Measurements from ENCODE around the gene DLGAP5.

DLGAP5 gene

DNA sequence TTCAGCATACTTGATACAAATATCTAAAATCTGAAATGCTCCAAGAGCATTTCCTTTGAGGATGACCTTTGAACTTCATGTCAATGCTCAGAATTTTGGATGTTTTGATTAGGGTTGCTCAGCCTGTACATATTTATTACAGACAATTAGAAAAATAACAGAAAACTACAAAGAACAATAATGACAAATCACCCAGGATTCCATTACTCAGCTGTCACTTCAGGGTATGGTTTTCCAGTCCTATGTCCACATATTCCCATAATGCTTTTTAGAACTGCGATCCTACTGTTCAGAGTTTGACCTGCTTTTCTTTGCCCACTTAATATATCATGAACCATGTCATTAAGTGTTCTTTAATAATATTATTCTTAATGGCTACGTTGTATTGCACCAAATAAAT, 11.4 kb downstream of the DLGAP5 start:
- DNase-seq = no peak

DNA sequence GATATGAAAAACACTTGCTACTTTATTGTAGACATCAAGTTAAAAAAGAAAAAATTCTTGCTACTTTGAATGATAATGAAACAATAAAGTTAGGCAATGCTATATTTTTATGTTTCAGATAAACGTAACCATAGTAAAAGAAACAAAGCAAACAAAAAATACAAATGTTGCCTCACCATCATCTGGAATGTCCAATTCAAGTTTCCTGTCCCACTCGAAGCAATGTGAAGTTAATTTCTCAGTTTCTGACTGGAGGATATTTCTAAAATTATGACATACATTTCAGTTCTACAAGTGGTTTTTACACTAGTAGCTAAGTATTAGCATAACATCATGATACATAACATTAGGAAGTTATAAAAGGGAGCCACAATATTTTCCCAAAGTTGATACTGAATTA, 20.9 kb downstream of the DLGAP5 start:
- no peak for DNase-seq

DNA sequence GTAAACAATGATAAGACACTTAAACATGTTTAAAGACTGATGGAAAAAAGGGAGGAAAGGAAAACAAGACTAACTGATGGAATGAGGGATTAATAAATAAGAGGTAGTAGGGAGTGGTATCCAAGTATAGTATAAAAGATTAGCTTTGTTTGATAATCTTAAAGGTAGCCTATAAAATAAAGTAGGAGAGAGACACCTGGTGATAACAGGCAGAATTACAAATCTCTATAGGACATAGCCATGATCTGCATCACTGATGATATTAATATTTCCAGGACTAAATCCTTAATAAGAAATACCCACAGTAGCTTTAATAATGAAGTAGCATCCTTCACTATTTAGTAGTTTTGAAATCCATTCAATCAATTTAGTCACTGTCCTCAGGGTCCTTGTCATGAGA, 30.4 kb downstream of the DLGAP5 start:
- no peak for DNase-seq

DNA sequence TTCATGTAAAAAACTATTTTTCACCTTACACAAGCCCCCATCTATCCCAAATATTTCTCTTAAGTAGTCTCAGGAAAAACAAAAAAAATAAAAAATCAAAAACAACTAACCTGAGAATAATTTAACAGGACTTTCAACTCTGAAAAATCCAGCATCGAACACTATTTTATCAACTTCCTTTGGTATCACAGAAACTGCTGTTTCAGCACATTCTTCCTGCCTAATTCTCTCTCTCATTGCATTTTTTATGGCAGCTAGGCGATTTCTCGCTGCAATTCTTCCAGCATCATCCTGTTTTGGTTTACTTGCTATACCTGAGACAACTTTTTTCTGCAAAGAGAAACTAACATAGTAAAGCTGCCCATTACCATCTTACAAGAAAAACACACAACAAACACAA, 33.0 kb downstream of the DLGAP5 start:
- DNase-seq = no peak

DNA sequence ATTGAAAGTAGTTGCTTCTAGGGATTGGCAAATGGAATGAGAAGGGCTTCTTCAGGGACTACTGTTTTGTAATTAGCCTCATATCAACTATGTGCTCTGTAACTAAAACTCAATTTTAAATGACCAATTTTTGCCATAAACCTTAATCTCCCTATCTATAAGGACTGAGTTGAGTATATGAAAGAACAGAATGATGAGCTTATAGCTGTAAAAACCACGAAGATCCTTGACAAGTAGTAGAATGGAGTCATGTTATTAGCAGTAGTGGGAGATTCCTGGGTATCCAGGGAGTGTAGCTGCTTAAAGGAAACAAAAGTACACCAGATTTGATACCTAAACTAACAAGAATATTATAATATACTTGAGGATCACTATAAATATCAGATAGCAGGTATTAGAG, 34.3 kb downstream of the DLGAP5 start:
- no peak for DNase-seq

DNA sequence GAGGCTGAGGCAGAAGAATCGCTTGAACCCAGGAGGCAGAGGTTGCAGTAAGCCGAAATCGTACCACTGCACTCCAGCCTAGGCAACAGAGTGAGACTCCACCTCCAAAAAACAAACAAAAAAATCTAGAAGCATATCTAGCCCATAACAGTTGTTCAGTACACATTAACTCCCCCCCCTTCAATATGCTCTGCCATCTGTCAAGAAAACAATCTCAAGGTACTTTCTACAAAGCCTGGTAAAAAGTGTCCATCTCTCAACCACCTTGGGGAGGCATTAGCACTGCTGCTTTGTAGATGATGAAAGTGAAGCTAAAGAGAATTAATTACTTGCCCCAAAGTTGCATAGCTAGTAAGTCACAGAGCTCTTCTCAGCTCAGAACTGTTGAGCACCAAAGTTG, 37.4 kb downstream of the DLGAP5 start:
- DNase-seq = no peak

DNA sequence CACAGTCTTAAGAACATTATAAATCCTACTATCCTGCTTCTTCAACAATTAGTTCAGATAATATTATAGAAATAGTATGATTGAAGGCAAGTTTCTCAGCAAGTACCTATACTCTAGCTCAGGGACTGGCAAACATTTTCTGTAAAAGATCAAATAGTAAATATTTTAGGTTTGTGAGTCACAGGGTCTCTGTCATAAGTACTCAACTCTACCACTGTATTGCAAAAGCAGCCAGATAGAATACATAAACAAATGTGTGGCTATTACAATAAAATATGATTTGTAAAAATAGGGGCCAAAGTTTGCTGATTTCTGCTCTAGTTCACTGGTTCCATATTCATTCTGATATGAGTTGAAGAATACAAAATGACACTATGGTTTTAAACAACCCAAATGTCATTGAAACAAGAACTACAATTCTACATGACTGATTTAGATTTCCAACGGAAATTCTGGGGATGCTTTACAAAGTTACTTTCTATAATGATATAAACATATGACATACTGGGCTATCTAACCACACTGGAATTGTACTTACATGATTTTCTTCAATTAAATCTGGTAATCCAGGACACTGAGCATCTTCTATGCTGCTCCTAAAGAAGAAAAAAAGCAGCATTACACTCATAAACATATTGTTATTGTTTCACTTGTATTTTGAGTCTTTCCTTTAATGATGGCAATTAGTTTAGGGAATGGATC, 39.2 kb downstream of the DLGAP5 start:
- no peak for DNase-seq

DNA sequence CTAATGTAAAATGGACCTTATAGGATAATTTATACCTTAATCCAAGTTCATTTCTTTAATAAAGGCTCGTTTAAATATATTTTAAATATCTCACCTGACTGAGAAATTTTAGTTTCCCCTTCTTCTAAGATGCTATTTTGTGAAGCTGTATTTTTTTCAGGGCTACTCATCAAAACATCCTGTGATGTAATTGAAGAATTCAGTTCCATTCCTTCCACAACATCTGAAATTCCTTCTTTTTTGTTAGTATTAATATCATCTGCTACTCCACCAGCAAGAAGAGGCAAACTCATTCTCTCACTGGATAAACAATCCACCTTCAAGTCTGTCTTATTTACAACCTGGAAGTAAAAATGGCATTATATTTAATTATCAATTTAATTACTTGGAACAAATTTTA, 39.8 kb downstream of the DLGAP5 start:
- no peak for DNase-seq

DNA sequence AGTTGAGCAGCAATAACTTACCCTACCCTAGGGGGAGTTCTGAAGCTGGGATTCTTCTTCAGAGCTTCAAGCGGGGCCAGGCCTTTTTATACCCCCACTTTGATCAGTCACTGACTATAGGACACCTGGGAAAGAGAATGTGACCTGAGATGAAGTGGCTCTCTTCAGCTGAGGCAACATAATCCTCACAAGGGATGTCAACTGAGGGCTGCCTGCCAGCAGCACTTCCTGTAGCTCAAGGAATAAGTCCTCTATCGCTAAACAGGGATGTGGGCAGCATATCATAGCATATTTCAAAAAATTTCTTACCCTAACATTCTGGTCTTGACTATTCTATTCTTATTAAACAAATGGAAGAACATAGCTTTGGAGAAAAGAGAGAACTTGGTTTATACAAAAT, 45.0 kb downstream of the DLGAP5 start:
- no peak for DNase-seq

DNA sequence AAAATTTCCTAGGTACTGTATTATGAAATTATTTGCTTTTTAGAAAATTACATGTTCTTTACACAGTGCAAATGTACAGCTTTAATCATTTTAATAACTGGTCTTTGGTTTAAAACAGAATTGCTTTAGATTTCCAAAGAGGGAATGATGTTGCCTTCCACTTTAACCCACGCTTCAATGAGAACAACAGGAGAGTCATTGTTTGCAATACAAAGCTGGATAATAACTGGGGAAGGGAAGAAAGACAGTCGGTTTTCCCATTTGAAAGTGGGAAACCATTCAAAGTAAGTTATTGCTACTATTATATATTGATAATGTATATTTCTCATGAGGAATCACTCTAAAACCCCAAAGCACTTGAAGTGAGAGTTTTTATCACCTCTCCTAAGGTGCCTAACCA, 48.9 kb downstream of the DLGAP5 start:
- no peak for DNase-seq

DNA sequence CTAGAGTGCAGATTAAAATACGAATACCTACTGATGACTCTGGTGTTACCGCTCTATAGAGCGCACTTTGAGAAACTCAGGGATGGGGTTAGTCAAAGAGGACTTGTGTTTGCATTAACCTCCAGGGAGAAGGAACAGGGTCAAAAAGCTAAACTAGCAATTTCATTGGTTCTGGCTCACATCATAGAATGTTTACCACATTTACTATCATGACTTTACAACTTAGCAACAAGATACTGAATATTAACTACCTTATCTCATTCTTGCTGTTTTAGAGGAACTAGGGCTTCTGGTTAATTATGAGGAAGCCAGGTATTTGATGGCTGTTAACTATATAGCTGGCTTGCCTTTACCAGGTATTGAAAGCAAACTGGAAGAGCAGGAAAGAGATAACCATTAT, 49.6 kb downstream of the DLGAP5 start:
- DNase-seq = no peak

DNA sequence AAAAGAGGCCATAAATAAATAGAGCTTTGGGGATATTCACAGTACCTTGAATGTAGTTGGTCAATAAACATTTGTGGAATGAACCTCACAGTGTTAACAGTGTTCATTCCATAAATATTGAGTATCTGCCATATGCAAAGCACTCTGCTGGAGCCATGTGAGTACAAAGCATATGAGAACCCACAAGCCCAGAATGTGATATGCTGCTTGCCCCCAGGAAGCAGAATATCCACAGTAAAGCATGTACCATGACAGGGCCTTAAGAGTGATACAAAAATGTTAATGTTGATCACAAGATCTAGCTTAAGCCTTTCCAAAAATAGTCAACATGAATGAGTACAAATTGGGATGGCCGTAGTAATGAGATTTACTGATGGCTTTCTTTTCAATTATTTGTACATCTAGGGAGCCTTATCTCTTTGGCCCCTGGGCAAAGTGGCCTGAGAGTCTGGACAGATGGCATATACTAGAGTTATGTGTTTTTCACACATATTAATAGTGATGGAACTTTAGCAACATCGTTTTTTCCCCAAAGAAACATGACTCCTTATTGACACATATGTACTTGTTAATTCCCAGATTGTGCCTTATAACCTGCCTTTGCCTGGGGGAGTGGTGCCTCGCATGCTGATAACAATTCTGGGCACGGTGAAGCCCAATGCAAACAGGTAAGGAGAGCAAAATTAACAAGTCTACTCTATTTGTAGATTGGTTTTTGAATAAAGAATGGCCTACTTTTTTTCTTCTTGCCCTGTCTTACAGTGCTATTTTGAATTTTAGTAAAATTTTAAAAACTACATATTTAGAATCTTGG, 51.5 kb downstream of the DLGAP5 start:
- no peak for DNase-seq

DNA sequence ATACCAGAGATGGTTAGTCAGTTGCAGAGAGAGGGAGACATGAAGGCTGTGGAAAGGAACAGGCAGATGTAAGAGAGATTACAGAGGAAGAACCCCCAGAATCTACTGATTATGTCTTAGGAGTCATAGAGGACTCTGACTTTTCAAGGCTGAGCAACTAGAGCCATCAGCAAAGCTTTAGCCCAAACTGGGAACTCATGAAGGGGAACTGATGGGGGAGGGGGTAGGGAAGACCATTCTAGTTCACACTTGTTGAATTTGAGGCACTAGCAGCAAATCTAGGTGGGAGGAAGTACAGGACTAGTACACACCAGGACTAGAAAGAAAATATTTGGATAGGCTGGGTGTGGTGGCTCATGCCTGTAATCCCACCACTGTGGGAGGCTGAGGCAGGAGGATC, 52.2 kb downstream of the DLGAP5 start:
- no peak for DNase-seq

DNA sequence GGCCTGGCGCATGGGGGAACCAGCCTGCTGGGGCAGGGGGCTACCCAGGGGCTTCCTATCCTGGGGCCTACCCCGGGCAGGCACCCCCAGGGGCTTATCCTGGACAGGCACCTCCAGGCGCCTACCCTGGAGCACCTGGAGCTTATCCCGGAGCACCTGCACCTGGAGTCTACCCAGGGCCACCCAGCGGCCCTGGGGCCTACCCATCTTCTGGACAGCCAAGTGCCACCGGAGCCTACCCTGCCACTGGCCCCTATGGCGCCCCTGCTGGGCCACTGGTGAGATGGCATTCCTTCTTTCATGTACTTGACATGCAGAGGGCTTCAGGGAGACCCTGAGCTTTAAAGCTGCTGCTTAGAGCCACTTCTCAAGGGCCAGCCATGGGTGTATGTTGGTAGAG, 53.3 kb downstream of the DLGAP5 start:
- DNase-seq = no peak

DNA sequence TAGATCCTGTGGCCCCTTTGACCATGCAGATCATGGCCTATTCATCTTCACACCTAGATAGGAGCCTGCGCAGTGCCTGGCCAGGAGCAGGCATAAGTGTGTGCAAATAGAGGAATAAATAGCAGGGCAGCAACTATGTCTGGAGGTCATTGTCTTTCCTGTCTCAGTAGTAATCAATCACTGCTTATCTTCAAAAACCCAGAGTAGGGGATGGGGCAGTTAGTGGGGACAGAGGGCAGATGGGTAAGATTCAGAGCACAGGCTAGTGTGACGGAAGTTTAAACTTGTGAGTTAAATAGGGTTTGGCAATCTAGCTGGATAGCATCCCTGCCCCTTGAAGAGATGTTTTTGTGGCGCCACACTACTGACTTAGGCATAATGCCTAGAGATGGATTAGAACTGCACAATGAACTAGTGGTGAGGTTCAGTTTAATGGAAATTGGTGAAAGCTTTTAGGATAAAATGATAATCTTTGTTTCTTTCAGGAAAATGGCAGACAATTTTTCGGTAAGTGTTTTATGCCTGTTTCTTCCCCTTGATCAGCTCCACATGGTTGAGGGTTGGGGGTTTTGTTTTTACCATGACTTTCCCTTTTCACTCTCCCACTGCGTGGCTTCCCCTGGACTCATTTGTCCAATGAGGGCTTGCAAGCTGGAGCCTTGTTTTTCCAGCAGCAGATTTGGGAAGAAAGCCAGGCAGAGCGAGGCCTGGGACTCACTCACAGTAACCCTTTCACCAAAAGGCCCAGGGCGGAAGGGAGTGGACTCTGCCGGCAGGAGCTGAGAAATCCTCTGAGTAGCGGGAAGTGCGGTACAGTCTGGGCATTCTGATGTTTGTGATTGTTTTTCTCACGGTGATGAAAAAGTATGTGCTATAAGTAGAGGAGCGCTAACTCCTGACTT, 54.2 kb downstream of the DLGAP5 start:
- DNase-seq = no peak

DNA sequence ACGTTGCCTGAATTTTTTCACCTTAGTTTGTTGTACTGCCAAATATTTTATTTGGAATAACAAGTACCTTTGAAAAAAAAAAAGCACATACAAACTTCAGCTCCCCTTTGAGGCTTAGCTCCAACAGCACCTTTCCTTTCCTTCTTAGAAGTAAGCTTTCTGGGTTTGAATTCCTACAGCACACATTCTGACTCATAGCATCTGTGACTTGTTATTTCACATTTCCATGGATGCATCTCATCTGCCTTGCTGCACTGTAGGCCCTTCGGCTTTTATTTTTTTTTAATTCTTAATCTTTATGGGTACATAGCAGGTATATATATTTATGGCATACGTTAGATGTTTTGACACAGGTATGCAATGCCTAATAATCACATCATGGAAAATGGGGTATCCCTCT, 55.1 kb downstream of the DLGAP5 start:
- no peak for DNase-seq

DNA sequence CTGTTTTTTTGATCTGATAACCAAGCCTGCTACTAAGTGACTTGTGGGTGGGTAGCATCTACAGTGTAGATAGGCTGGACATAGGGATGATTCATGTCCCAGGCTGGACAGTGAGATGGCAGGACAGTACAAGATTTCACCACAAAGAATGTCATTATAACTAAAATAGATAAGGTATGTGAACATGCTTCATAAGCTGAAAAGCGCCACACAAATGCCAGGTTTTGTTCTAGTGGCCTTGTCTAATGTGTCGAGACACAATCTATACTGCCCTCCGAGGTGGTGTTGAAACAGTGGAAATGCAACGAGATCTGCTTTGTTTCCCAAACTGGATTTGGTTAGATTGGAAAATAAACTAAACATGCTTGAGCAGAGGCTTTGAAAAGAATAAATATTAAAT, 58.0 kb downstream of the DLGAP5 start:
- no peak for DNase-seq

DNA sequence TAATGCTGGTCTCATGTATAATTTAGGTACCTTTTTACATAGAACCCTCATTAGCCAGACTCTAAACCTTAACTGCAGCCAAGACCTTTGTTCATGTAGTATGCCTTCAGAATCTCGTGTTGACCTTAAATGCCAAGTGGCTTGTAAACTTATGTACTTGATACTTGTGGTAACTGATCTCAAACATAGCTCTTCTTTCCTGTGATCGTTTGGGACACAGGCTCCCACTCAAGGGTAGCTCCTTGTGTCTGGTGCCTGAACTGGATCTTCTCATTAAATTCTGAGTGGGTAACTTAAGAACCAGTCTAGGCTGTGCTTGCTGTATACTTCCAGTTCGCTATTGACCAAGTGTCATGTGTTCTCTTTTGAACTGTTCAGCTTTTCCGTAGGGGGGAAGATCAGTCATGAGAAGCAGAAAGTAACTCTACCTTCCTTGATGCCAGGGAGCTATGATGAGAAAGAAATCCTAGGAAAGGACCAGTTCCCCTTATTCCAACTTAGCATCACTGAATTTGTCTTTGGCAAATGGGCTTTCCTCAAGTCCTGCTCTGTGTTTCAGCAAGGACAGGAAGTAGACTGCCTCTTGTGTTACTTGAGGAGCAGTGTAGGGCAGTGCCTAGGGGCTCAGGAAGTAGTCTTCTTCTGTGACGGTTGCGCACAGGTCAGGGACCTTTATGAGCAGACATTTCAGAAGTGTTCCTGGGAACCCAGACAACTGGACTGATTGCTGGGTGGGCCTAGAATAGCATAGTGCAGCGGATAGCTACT, 59.8 kb downstream of the DLGAP5 start:
- no peak for DNase-seq

DNA sequence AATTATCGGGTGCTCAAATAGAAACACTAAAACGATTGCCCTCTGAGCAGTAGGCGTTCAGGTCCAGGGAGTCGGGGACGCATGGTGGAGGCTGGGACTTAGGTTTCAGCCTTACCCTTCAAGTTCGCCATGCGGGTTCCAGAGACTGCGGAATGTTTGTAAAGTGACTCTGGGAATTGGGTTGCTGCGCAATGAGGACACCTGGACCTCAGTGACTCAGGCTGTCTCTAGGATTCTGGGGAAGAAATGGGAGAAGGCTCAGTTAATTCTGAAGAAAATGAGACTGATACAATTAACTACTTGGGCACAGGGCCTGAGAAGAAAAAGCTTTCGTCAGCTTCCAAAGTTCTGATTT, 61.2 kb downstream of the DLGAP5 start:
- DNase-seq = no peak

DNA sequence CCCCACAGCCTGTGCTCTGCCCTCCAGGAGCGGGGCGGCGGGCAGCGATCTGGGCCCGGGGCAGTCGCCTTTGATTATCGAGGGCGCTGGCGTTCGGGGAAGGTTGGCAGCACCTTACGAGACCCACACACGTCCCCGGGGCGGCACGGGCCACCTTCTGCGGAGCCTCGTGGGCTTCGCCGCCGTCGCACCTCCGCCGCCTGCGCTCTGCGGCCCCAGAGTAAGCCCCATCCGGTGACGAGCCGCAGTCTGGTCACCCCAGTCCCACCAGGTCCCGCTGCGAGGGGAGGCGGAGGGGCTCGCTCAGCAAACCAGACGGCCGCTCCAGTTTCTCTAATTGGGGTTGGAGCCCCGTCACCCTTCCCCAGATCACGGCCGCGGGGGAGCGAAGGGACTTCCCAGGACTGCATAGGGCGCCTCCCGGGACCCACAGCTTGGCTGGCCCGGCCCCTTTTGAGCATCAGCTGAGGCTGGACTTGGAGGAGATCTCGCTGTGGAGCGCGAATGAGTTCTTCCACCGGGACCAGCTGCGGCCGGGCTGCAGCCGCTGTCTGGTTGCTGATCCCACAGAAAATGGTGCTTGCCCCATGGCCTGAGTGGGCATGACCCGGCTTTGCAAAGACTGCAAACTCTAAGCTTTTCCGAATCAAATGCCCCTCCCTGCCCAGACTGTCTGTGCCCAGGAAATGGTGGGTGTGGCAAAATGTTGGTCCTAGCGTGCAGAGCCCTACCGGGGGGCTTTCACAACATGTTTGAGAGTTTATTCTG, 61.8 kb downstream of the DLGAP5 start:
- no peak for DNase-seq

DNA sequence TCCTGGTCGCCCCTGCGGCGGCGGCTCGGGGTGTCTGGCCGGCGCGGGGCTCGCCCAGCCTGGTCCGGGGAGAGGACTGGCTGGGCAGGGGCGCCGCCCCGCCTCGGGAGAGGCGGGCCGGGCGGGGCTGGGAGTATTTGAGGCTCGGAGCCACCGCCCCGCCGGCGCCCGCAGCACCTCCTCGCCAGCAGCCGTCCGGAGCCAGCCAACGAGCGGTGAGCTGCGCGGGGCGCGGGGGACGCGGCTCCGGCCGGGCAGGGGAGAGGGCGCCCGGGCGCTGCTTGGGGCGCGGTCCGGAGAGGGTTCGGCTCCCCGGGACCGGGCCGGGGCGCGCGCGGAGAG, 62.3 kb downstream of the DLGAP5 start, which contains the start of gene LGALS3:
Gene LGALS3 (plus strand): TSS at position 167 of the 342 bp plus-strand sequence. CDS start 8,122 bp downstream, outside the sequence.
- DNase-seq = no peak

Data from NCI-H345 (cell line).